Suprapubic skin (tissue), 3 donors: ENCODE results near the gene TWIST2.

Experiments used
- POLR2A ChIP-seq, 2 donors: fragments of 450-650 bp; IDR thresholded peaks; one replicate each; pipeline ENCODE4 v1.6.1; 2017; ENCODE audit warnings: antibody characterized with exemption in 2 of 2, mild to moderate bottlenecking in 2 of 2, moderate library complexity in 2 of 2
- TF ChIP-seq, protein P1 (sequence below), 2 donors: fragments of 200-600 bp in 1 of 2; fragments of 450-650 bp in 1 of 2; sonication (generic) in 1 of 2; IDR thresholded peaks; one replicate each; pipeline ENCODE4 v1.5.1; 2016 to 2019; ENCODE audit warnings: antibody characterized with exemption in 2 of 2, mild to moderate bottlenecking in 1 of 2, moderate library complexity in 1 of 2

- TF ChIP-seq, protein P1, sequence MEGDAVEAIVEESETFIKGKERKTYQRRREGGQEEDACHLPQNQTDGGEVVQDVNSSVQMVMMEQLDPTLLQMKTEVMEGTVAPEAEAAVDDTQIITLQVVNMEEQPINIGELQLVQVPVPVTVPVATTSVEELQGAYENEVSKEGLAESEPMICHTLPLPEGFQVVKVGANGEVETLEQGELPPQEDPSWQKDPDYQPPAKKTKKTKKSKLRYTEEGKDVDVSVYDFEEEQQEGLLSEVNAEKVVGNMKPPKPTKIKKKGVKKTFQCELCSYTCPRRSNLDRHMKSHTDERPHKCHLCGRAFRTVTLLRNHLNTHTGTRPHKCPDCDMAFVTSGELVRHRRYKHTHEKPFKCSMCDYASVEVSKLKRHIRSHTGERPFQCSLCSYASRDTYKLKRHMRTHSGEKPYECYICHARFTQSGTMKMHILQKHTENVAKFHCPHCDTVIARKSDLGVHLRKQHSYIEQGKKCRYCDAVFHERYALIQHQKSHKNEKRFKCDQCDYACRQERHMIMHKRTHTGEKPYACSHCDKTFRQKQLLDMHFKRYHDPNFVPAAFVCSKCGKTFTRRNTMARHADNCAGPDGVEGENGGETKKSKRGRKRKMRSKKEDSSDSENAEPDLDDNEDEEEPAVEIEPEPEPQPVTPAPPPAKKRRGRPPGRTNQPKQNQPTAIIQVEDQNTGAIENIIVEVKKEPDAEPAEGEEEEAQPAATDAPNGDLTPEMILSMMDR (IDR thresholded peaks at IDR 0.05) = no peak
- TF ChIP-seq POLR2A (IDR thresholded peaks at IDR 0.05) = no peak
Measured at GRCh38 chr2:238820197-238820596, 27.7 kb upstream of the TWIST2 start.
